MG63 (cell line): ENCODE data around the gene DAG1. TPM values are rescaled to one million over a fixed set of nuclear protein-coding genes. Genes with fewer than 3 reads are reported as not detected.
"Not testable (repeated sequence)": the region's sequence is repeated elsewhere in the genome, so short reads cannot be mapped to it uniquely, and the experiment has no call there.

Experiments
- DNase-seq: peaks from one replicate; pipeline ENCODE4 v3.0.0-alpha.2; 2020
- H3K27me3 ChIP-seq: fragments of 250-450 bp; sonication (Bioruptor Pico); 2 replicates; pipeline ENCODE4 v1.5.1; 2020; ENCODE audit warnings: mild to moderate bottlenecking, moderate library complexity
- H3K36me3 ChIP-seq: fragments of 250-450 bp; sonication (Bioruptor Pico); 2 replicates; pipeline ENCODE4 v1.5.1; 2020; ENCODE audit warnings: mild to moderate bottlenecking, moderate library complexity
- H3K4me3 ChIP-seq: fragments of 250-450 bp; sonication (Bioruptor Pico); 2 replicates; pipeline ENCODE4 v1.5.1; 2020; ENCODE audit warnings: mild to moderate bottlenecking, moderate library complexity
- H3K9me3 ChIP-seq: fragments of 250-450 bp; sonication (Bioruptor Pico); 2 replicates; pipeline ENCODE4 v1.5.1; 2020; ENCODE audit warnings: mild to moderate bottlenecking, moderate library complexity
- total RNA-seq: library from RNA; depleted of rRNA; stranded (reverse); fragments of >200 nt; shearing (Covaris generic); gene quantifications from 2 replicates; pipeline ENCODE4 v1.2.3, GENCODE V29; 2014; ENCODE audit warnings: low replicate concordance

Gene DAG1
- total RNA-seq, 1 experiment from 2014 or later: 52.3 TPM

DNA sequence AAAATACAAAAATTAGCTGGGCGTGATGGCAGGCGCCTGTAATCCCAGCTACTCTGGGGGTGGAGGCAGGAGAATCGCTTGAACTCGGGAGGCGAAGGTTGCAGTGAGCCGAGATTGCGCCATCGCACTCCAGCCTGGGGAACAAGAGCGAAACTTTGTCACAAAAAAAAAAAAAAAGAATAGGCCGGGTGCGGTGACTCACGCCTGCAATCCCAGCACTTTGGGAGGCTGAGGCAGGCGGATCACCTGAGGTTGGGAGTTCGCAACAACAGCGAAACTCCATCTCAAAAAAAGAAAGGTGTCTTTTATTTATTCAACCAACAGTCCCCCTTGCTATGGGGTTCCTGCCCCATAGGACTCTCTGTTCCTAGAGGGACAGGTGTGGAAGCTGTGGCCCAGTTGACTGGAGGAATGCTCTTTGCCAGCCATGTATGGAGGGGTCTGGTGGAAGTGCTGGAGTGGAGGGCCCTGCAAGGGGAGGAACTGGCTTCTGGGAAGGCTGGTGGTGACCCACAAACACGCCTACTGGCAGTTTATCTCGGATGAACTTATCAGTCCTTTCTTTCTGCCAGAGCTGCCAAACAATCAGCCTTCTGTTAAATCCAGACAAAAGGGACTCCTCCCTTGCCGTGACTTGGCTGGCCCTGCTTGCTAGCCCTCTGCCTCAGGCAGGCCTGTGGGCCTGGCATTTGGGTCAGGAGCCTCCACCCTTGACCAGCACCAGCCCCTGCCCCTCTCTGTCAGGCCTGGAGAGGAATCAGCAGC lies 4.6 kb upstream of the DAG1 start:
- H3K9me3 ChIP-seq: no peaks in the 10 kb centered on the region
- no peaks in the 10 kb centered on the region for H3K36me3 ChIP-seq
- no peak for DNase-seq
- H3K27me3 ChIP-seq: no peaks in the 10 kb centered on the region
- no peak overlapping the region for H3K4me3 ChIP-seq

DNA sequence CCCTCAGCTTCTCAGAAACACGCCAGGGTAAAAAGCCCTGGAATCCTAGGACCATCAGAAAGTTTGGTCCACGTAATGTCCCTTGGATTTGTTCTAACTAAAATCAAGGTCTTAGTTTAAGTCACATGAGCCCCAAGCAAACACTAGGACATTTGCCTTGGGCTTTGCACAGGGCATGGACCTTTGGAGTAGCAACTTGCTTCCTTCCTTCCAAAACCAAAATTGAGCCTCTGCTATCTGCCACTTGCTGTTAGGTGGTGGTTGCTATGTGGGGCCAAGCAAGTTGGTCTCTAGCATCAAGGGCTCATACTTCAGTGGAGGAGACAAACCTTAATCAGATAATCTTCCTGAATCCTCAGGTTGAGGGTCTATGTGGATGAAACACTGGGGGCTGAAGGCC lies 4.0 kb upstream of the DAG1 start:
- Histone ChIP-seq H3K9me3 (no peaks in the 10 kb centered on the region), H3K27me3 (no peaks in the 10 kb centered on the region), H3K36me3 (no peaks in the 10 kb centered on the region), H3K4me3 (no peak overlapping the region)
- DNase-seq: no peak

DNA sequence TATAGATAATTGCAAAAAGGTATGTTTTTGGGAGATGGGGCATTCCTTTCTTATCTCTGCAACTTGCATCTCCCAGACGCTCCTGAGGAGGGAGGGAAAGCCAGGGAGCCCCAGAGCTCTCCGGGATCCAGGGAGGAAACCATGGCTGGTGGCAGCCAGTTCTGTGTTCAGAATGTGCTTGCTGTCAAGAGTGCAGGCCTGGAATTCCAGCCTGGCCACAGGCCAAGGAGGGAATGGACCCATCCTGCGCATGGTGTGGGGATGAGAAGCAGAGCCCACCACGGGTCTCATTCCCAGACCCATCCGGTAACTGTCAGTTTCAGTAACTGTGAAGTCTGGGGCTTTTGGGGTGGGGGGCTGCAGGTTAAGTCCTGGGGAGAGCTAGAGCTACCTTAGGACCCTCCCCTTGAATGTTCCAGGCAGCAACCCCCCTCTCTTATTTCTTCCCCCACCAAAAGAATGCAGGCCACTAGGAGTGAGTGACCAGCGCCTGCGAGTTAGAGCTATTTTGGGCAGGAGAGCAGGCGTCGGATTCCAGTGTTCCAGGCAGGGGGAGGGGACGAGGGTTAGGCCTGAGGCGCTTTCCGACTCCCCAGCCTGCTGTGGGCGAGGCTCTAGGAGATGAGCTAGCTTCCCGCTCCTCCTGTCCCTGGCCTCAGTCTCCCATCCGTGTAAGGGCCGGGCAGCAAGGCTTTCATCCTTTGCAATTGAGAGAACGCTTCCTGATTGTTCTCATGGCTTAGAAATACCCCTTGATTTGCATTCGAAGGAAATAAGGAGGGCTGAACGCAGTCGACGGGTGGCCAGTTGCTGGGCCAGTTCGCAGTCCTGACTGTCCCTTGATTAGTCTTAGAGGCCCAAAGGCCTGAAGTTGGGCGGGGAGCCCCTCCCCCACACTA lies 781 bp upstream of the DAG1 start:
- no peaks in the 10 kb centered on the region for H3K36me3 ChIP-seq
- no peaks in the 10 kb centered on the region for H3K27me3 ChIP-seq
- H3K4me3 ChIP-seq: peak overlapping the region; percentile 48
- peak; percentile 74 for DNase-seq
- H3K9me3 ChIP-seq: no peaks in the 10 kb centered on the region

DNA sequence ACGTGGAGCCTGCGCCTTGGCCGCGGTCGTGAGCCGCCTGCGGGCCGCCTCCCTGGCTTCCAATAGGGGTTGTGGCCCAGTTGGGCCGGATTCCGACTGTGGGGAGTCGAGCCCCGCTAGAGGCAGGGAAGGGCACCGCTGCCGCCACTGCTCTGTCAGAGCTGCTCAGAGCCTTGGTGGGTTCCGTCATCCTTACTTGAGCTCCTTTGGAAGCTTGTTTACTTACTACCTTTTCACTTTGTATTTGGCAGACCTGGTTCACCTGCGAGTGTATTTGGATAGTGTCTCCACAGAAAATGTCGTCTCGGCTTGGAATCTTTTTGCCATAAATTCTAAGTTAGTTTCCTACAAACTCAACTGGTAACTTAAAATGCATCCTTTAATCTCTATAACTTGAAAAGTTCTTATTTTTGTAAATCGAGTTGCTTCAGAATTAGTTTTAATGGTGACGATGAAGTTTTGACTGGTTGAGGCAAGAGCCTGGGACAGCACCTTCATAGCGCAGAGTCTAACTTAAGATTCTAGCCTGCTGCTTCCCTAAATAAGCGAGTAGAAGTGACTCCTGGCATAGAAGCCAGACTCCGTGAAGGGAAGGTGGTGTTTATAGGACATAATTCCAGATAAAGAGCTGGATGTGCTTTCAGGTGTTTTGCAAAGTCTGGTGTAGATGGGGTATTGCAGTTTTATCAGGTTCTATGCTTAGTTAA lies 800 bp downstream of the DAG1 start:
- Histone ChIP-seq H3K27me3 (no peaks in the 10 kb centered on the region), H3K9me3 (no peaks in the 10 kb centered on the region), H3K36me3 (no peaks in the 10 kb centered on the region; the same call in 1 of the 2 replicates), H3K4me3 (peak overlapping the region; percentile 77)
- no peak for DNase-seq

DNA sequence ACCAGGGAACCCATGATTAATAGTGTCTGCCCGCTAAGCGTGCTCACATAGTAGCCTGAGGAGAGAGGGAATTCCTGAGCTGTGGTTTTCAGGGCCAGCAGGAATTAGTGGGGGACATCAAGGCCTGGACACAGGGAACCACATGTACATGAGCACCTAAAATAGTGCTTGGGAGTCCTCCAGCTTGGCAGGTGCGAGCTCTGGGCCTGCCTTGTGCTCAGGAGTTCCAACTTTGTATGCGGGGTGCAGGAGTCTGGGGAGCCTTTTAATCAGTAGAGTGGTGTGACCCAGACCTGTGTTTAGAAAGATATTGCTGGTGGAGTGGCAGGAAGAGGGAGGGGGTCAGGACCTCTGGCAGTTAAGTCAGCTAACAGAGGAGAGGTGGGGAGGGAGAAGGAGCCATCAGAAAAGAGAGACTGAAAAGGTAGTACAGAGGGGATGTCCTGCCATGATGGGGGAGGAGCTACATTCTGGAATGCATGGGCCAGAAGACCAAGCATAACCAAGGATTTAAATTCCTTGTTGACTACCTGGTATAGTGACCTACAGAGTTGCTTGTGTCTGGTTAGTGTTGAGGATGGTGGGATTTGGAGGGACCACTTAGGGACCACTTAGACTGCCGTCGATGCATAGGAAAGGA lies 1.9 kb downstream of the DAG1 start:
- Histone ChIP-seq H3K27me3 (no peaks in the 10 kb centered on the region), H3K36me3 (no peaks in the 10 kb centered on the region; the same call in 1 of the 2 replicates), H3K4me3 (no peak overlapping the region), H3K9me3 (no peaks in the 10 kb centered on the region)
- DNase-seq: no peak

DNA sequence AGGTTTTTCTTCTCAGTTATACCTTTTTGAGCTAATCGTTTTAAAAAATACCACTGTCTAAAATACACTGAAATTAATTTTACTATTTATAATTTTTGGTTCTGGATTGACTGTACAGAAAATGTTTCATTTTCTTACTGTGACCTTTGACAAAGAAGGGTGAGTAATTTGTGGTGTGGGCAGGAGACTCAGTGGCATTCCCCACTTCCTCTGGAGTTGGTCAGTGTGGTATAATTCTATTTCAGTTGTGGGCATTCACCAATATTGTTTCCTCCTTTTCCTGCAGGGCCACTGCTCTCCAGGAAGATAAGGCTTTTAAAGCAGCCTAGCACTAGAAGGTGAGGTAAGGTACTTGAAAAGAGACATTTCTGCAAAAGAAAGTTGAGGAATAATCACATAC lies 6.5 kb downstream of the DAG1 start:
- no peaks in the 10 kb centered on the region for H3K27me3 ChIP-seq
- DNase-seq: no peak
- H3K9me3 ChIP-seq: no peaks in the 10 kb centered on the region
- H3K36me3 ChIP-seq: peaks cover 2% of the 10 kb centered on the region; the same call in 1 of the 2 replicates
- no peak overlapping the region for H3K4me3 ChIP-seq

DNA sequence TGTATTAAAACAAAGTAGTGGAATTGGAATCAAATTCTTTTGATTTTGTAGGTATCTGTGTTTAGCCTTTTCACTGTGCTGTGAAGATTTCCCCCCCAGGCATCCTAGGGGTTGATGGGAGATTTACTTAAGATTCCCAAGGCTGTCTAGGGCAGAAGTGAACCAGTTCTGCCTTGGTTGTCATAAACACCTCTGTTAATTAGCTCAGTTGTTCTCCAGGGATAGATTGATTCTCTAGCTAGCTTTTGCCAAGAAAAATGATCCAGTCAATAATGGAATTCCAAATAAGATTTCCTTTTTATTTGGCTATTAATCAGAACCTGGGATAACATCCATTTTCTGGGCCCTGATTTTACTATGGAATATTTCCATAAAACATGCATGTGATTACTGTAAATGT lies 12.7 kb downstream of the DAG1 start:
- DNase-seq: no peak
- no peaks in the 10 kb centered on the region for H3K9me3 ChIP-seq
- H3K4me3 ChIP-seq: no peak overlapping the region
- H3K36me3 ChIP-seq: no peaks in the 10 kb centered on the region
- no peaks in the 10 kb centered on the region for H3K27me3 ChIP-seq

DNA sequence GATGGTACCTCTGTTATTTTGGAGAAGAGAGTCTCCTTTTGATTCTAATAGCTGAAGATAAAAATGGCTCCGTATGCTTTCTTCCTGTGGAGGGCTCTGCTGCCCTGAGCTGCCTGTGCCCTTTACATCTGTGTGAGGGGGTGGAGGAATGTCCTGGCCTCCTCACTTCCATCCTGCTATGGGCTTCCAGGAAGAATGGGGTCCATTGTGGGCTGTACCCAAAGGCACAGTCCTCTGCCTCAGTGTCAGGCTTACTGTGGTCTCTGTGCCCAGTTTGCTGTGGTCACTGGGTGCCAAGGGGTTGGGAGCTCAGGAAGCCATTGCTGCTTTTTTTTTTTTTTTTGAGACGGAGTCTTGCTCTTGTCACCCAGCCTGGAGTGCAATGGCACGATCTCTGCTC lies 14.4 kb downstream of the DAG1 start:
- H3K4me3 ChIP-seq: no peak overlapping the region
- no peaks in the 10 kb centered on the region for H3K9me3 ChIP-seq
- H3K36me3 ChIP-seq: peaks cover 2% of the 10 kb centered on the region; the same call in 1 of the 2 replicates
- no peak for DNase-seq
- no peaks in the 10 kb centered on the region for H3K27me3 ChIP-seq

DNA sequence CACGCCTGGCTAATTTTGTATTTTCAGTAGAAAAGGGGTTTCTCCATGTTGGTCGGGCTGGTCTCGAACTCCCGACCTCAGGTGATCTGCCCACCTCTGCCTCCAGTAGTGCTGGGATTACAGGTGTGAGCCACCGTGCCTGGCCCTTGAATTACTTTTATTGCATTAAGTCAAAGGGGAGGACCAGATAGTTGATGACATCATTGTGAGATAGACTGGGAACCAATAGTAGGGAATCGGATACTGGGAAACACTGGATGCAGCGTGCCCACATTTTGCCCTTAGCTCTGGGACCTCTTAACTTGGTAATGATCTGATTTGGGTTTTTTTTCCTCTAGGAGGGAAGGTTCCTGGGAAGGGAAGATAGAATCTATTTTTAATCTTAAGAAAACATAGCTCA lies 19.2 kb downstream of the DAG1 start:
- H3K27me3 ChIP-seq: no peaks in the 10 kb centered on the region
- no peaks in the 10 kb centered on the region for H3K9me3 ChIP-seq
- DNase-seq: no peak
- no peak overlapping the region for H3K4me3 ChIP-seq
- peaks cover 2% of the 10 kb centered on the region; the same call in 1 of the 2 replicates for H3K36me3 ChIP-seq

DNA sequence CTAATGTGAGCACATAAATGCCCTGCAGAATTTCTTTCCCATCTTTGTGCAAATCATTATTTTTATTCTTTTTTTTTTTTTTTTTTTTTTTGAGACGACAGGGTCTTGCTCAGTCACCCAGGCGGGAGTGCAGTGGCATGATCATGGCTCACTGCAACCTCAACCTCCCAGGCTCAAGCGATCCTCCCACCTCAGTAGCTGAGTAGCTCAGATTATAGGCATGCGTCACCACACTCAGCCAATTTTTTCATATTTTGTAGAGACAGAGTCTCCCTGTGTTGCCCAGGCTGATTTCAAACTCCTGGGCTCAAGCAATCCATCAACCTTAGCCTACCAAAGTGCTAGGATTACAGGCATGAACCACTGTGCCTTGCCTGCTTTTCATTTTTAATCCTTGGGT lies 22.9 kb downstream of the DAG1 start:
- Histone ChIP-seq H3K9me3 (no peaks in the 10 kb centered on the region), H3K4me3 (no peak overlapping the region), H3K27me3 (no peaks in the 10 kb centered on the region), H3K36me3 (peaks cover 2% of the 10 kb centered on the region; the same call in 1 of the 2 replicates)
- no peak for DNase-seq

DNA sequence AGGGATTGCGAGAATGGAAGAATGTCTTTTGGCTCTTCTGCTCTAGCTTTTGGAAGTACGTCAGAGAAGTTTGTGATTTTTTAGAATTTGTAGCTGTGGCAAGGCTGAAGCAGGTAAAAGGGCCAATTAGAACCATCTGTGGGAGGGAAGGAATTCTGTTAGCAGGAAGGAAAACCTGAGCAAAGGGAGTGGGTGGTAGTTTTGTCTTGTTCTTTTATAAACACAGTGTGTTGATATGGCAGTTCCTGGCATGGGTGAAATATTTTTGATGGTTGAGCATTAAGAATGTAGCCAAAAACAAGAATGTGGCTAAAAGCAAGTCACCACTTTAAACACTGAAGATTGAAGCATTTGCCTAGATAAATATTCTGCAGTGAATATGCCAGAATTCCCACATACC lies 23.8 kb downstream of the DAG1 start:
- Histone ChIP-seq H3K4me3 (no peak overlapping the region), H3K36me3 (no peaks in the 10 kb centered on the region), H3K27me3 (no peaks in the 10 kb centered on the region), H3K9me3 (no peaks in the 10 kb centered on the region)
- no peak for DNase-seq

DNA sequence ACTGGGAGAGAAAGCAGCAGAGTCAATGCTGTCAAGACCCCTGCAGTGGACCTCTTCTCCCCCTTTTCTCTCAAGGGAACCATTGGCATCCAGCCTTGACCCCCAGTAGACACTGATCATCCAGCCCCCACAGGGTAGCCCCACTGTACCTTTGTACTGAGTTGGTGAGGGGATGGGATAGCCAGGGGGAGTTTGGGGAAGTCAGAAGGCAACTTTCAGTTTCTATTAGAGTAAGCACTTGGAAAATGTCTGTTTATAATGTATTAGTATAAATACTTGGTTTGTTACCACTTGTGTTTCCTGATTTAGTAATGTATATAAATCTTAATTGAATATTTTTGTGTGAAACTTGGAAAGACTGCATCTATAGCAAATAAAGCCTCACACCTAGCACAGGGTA lies 25.0 kb downstream of the DAG1 start:
- no peaks in the 10 kb centered on the region for H3K9me3 ChIP-seq
- no peak for DNase-seq
- no peak overlapping the region for H3K4me3 ChIP-seq
- no peaks in the 10 kb centered on the region for H3K27me3 ChIP-seq
- H3K36me3 ChIP-seq: no peaks in the 10 kb centered on the region

DNA sequence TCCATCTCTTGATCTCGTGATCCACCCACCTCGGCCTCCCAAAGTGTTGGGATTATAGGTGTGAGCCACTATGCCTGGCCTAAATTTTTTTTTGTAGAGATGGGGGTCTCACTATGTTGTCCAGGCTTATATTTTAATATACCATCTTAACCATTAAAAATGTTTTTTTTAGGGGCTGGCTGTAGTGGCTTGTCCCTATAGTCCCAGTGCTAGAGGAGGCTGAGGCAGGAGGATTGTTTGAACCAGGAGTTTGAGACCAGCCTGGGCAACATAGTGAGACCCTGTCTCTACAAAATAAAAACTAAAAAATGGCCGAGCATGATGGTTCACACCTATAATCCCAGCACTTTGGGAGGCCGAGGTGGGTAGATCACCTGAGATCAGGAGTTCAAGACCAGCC lies 26.8 kb downstream of the DAG1 start:
- DNase-seq, H3K27me3 ChIP-seq, H3K9me3 ChIP-seq, H3K4me3 ChIP-seq, H3K36me3 ChIP-seq: not testable (repeated sequence)

DNA sequence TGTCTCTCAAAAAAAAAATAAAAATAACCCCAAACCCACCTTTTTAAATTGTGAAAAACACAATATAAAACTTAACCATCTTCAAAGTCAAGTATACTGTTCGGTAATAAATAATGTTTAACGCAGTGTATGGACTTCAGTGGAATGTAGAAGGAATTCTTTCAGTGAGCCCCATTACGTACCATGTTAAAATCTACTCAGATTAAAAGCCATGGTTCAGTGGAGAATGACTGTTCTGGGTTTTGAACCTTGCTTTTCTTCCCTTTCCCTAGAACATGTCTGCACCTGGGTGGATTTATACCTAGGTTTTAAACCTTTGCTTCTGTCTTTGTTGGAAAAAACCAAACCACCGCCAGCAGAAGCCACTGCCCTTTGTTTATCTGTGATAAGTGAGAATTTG lies 27.5 kb downstream of the DAG1 start:
- no peaks in the 10 kb centered on the region for H3K36me3 ChIP-seq
- no peaks in the 10 kb centered on the region for H3K9me3 ChIP-seq
- no peak overlapping the region for H3K4me3 ChIP-seq
- no peaks in the 10 kb centered on the region for H3K27me3 ChIP-seq
- DNase-seq: no peak

DNA sequence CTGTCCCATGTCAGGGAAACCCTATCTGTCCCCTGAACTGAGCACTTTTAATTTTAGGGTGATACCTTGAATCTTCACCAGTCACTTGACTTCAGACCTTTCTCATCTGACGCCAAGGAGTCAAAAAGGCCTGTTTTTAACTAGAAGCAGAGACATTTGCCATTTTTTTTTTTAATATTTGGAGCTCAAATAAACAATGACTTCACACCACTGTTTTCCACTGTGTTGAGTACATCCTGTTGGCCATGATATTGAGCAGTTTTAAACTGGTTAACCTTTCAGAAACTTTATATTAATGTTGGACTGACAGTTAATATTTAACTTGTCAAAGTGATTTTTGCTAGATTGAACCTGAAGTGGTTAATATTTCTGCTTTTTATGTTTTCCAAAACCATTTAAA lies 28.2 kb downstream of the DAG1 start:
- Histone ChIP-seq H3K9me3 (no peaks in the 10 kb centered on the region), H3K36me3 (no peaks in the 10 kb centered on the region), H3K4me3 (no peak overlapping the region), H3K27me3 (no peaks in the 10 kb centered on the region)
- no peak for DNase-seq

DNA sequence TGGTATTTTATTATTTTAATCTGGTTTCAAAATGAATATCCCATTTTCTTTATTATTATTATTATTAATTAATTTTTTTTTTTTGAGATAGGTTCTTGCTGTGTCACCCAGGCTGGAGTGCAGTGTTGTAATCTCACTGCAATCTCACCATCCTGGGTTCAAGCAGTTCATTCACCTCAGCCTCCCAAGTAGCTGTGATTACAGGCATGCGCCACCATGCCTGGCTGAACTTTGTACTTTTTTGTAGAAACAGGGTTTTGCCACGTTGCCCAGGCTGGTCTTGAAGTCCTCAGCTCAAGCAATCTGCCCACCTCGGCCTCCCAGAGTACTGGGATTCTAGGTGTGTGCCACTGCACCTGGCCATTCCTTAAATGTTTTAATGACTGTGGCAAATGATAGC lies 28.6 kb downstream of the DAG1 start:
- H3K4me3 ChIP-seq: no peak overlapping the region
- H3K27me3 ChIP-seq: no peaks in the 10 kb centered on the region
- no peak for DNase-seq
- H3K9me3 ChIP-seq: no peaks in the 10 kb centered on the region
- H3K36me3 ChIP-seq: no peaks in the 10 kb centered on the region
